Inflammatory macrophage treated with lipopolysaccharide for 4 hours (primary cell): ENCODE results near the gene KRTAP10-11.
"Not testable (repeated sequence)": the region's sequence is repeated elsewhere in the genome, so short reads cannot be mapped to it uniquely, and the experiment has no call there.

Source experiments
- DNase-seq: peaks from one replicate; pipeline ENCODE4 v3.0.0-alpha.2; 2020

KRTAP10-11 gene

DNA sequence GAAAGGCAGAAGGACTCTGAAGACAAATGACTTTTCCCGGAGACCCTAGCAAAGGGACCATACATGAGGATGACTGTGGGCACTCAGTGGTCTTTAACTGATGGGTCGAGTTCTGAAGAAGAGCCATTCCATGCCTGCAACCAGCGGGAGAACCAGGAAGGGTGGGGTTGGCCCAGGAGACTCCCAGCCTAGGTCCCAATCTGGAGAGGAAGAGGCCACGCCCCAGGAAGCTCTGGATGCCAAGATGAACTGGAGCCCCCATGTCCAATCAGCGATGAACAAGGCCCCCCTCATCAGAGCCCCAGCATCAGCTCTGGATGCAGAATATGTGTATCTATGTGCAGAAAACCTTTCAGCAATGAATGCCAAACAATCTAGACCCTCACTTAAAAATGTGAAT lies 5.5 kb upstream of the KRTAP10-11 start:
- DNase-seq, result no peak

GRCh38 chr21:44643741-44644310 lies 2.4 kb upstream of the KRTAP10-11 start:
- DNase-seq, result no peak

GRCh38 chr21:44644878-44645277 lies 1.3 kb upstream of the KRTAP10-11 start:
- no peak for DNase-seq

- DNase-seq, result no peak
These were observed 973 bp downstream of the KRTAP10-11 start for GRCh38 chr21:44647222-44647552.

DNA sequence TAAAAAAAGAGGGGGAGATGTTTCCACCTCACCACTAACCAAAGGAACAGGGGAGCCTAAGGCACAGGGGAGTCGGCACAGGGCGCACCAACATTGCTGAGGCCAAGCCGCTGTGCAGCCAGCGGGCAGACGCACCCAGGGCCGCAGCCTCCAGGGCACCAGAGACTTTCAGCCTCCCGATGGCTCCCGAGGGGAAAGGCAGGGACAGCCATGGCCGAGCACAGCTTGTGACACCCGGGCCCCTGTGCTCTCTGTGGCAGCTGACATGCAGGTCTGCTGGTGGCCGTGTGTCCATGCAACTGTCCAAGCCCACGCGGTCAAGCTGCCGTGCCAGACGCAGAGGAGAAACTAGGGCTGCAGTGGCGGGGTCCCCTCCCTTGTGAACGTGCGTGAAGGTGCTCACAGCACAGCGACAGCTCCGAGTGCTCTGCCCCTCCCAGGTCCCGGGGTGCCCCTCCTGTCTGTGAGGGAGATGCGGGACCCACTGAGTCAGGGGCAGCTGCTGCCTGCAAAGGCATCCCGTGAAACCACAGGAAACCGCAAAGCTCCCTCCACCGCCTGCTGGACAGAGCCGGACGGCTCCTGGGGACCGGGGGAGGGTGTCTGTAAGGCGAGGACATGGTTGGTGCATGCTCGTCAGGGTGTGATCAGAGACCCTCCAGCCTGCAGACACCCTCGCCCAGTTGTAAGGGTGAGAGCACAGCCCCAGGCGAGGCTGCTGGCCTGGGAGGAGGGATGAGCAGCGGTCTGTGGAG lies 2.5 kb downstream of the KRTAP10-11 start:
- DNase-seq, result no peak

DNA sequence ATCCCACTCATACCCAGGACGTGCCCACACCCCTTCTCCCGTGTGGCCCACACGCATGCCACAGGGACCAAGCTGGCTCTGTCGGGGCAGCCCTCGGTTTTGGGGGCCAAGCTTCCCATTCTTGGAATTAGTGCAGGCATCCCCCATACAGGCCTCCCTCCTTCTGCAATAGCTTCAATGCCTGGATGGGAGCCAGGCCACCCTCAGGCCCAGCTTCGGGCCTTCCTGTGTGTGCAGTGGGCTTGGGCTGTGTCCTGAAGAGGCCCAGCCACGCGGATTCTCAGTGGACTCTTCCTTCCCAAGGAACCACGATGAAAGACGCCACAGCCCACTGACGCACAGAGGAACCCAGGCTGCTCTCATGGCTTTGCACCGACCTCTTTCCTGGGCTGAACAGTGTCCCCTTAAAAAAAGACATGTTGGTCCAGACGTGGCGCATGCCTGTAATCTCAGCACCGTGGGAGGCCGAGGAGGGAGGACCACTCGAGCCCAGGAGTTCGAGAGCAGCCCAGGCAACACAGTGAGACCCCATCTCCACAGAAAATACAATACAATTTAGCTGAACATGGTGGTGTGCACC lies 3.4 kb downstream of the KRTAP10-11 start:
- no peak for DNase-seq

DNA sequence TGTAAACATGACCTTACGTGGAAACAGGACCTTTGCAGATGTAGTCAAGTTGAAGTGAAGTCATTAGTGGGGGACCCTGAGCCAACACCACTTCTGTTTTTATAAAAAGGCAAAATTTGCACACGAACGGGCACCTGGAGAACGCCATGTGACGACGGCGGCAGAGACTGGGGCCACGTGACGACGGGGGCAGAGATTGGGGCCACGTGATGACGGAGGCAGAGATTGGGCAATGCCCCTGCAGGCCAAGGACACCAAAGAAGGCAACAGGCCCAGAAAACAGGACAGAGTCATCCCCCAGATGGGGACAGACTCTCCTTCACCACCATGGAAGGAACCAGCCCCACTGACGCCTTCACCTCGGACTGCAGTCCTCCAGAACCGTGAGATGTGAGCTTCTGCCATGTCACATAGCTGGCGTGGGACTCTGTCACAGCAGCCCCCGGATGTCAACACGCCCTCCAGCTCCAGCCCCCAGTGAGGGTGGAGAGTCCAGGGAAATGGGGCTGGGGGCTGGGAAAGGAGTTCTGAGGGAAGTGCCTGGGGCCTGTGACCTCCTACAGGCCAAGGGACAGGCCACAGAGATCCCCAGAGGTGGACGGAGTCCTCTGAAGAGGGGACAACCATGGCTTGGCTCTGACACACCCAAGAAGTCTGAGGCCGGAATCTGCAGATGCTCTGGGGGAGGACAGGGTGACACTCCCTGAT lies 4.2 kb downstream of the KRTAP10-11 start:
- no peak for DNase-seq

- DNase-seq, result no peak
These were observed 4.9 kb downstream of the KRTAP10-11 start for GRCh38 chr21:44650973-44651675.

- DNase-seq, result no peak
These were observed 6.9 kb downstream of the KRTAP10-11 start for GRCh38 chr21:44653123-44653522.

DNA sequence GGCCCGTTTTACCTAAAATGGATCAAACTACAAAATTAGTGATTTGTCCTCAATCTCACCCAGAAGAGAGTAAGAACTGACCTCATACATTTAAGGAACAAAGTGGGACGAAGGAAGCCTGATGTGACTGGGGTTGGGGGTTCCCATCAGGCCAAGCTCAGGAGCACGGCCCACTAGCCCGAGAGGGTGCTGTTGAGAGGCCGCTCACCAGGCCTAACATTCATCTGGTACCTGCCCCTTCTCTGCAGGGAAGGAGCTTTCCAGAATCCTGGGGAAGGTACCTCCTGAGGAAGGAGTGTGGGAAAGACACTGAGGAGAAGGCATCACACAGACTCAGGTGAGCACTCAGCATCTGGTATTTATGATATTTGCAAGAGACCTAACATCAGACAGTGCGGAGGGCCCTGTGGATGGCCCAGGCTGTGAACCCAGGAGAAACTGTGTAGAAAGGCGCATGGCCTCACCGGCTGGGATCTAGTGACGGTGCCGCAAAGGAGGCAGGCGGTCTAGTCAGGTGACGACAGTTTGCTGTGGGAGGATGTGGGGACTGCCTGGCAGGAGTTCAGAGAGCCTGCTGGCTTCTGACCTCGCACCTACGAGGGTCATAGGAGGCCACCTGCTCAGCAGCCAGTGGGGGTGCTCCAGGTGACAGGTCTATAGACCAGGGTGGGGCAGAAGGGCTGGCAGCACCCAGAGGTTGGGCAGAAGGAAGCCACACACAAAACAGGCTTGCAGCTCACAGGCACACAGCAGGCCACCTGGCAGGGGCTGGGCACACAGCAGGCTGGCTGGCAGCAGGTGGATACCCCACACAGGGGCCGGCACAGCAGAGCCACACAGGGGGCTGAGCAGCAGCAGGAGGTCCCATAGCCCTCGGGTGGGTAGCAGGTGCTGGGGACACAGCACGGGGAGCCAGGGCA lies 7.7 kb downstream of the KRTAP10-11 start:
- DNase-seq, result no peak

- DNase-seq, result no peak
These were observed 8.5 kb downstream of the KRTAP10-11 start, which contains the start of gene KRTAP12-4 for GRCh38 chr21:44654576-44655175. KRTAP12-4 (minus strand) TSS chr21:44654659; CDS start chr21:44654614, 45 bp downstream.

GRCh38 chr21:44656868-44657267 lies 10.7 kb downstream of the KRTAP10-11 start:
- no peak for DNase-seq

- no peak for DNase-seq
These were observed 11.7 kb downstream of the KRTAP10-11 start, which contains the start of gene KRTAP12-3 for GRCh38 chr21:44657635-44658540. KRTAP12-3 (plus strand) TSS chr21:44657932; CDS start chr21:44657980, 48 bp downstream.

- no peak for DNase-seq
These were observed 12.3 kb downstream of the KRTAP10-11 start for GRCh38 chr21:44658541-44658910.

DNA sequence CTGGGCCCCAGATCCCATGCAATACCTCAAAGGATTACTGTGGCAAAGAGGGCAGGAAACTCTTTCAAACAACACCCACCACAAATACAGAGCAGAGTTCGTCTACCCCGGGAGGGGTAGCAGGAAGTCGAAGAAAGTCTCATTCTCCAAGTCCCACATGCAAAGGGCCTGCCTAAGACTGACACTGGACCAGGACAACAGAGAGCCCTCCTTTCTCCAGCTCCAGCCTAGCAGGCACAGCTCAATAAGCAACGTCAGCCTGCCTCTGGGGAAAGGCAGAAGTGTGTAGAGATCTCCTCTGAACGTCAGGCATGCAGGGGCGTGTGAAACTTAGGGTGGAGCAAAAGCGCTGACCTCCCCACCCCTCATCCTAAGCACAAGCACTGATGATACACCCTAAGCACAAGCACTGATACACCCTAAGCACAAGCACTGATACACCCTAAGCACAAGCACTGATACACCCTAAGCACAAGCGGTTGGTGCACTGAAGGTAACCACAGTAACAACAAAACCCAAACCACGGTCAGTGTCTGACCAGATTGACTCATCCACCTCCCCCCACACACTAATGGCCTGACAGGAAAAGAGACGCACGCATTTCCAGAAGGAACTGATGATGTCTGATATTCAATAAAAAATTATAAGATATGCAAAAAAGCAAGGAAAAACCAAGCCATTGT lies 12.8 kb downstream of the KRTAP10-11 start:
- DNase-seq, result no peak

DNA sequence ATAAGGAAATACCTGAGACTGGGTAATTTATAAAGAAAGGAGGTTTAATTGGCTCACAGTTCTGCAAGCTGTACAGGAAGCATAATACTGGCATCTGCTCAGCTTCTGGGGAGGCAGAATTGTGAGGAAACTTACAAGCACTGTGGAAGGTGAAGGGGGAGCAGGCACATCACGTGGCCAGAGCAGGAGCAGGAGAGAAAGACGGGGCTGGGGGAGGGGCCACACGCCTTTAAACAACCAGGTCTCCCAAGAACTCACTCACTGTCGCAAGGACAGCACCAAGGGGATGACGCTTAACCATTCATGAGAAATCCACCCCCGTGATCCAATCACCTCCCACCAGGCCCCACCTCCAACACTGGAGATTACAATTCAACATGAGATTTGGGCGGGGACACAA lies 15.4 kb downstream of the KRTAP10-11 start:
- DNase-seq, result not testable (repeated sequence)

DNA sequence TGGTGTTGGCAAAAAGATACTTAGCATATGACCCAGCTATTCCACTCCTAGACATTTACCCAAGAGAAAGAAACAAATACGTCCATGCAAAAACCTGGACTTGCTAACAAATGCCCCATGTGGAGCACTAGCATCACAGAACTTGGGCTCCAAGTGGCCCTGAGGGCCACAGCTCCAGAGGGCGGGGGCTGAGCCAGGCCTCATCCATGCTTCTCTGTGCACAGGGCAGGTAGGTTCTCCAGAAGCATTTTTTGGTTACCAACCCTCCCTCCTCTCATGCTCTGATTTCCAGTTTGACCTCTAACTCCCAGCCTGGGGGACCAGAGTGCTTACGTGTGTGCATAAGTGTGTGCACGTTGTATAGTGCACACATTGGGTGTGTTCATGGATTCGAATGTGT lies 18.5 kb downstream of the KRTAP10-11 start:
- DNase-seq, result no peak

DNA sequence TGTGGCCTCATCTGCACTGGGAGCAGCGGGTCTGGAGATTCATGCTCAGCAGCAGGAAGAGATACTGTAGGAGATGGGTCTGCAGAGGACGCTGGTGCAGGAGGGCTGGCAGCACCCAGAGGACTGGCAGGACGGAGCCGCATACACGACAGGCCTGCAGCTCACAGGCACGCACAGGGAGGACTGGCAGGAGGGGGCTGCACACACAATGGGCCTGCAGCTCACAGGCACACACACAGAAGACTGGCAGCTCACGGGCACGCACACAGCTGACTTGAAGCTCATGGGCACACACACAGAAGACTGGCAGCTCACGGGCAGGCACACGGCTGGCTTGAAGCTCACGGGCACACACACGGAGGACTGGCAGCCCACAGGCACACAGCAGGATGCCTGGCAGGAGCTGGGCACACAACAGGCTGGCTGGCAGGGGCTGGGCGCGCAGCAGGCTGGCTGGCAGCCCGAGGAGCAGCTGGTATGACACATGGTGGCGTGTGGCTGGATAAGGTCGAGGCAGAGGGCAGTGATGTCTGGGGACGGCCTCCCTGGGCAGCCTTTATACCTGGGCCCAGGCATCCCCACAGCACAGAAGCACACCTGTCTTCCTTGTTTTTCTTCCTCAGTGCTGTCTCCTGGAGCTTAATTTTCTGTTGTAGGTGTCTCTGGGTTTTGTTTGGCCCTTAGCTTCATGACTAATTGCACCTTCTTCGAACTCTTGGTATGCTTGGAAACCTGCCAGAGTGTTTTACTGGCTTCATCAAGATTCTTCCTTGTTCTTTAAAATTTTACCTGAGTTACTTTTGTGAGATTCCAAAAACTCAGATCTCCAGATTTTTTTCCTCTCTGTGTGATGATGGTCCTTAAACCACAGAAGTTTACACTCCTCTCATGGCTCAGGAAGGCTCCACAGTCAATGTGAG lies 20.4 kb downstream of the KRTAP10-11 start, which contains the start of gene KRTAP12-2:
KRTAP12-2 (minus strand) TSS at position 527 of the 920 bp plus-strand sequence; CDS start at position 486, 41 bp downstream.
- DNase-seq, result no peak
